ENCODE measurements around the gene MEF2B.
"Not testable (repeated sequence)": the region's sequence is repeated elsewhere in the genome, so short reads cannot be mapped to it uniquely, and the experiment has no call there.

Gene MEF2B

DNA sequence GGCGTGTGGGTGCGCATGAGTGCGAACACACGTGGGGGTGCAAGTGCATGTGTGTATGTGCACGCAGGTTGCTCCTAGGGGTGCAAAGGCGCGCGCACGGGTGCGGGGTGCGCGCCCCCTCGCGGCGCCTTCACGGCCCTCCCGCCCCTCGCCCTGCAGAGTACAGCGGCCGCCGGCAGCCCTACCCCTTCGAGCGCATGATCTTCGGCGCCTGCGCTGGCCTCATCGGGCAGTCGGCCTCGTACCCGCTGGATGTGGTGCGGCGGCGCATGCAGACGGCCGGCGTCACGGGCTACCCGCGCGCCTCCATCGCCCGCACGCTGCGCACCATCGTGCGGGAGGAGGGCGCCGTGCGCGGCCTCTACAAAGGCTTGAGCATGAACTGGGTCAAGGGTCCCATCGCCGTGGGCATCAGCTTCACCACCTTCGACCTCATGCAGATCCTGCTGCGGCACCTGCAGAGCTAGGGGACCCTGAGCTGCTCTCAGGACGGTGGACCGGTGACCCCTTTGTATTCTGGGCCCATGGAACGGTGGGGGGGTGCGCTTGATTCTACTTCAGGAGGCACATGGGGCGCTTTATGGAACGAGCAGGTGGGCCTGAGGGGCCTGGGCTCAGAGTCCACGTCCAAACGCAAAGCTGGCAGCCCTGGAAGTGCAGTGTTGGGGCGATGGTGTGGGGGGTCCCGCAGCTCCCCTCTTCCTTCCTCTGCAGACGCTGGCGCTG is 59.5 kb downstream of the MEF2B start:
- Histone ChIP-seq H3K4me1 (ENCODE audit: control insufficient read depth, insufficient read depth, low read length) (0 out of 2 replicates have a peak, but pooled peaks cover 4% of the 10 kb centered on the region), H3K9me3 (ENCODE audit: control insufficient read depth, insufficient read depth, low read length) (no peaks in the 10 kb centered on the region), H3K27me3 (ENCODE audit: control insufficient read depth, insufficient read depth, low read length) (no peaks in the 10 kb centered on the region; the same call in 1 of the 2 replicates), H3K27ac (ENCODE audit: low read length) (no peak overlapping the region), H3K4me3 (ENCODE audit: low read length) (no peak overlapping the region; the same call in 1 of the 2 replicates), H3K36me3 (ENCODE audit: control insufficient read depth, insufficient read depth, low read length) (no peaks in the 10 kb centered on the region; the same call in 1 of the 2 replicates)
- WGBS (ENCODE audit: insufficient coverage, insufficient read length) = no CpG with 5 or more reads among the region's 66 CpGs
- no peak for DNase-seq (ENCODE audit: low read depth, low spot score)

DNA sequence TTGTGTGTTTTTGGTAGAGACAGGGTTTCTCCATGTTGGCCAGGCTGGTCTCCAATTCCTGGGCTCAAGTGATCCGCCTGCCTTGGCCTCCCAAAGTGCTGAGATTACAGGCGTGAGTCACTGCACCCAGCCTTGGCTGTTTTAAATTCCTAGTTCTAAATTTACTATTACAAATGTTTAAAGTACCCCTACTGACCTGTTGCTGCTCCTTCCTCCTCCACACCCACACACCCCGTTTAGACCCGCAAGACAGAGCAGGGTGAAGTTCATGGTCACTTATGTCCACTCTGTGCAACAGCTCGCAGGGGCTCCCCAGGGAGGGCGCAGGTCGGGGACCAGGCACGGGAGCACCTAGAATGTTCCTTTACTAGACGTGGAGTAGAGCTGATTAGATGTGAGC is 60.5 kb downstream of the MEF2B start:
- Histone ChIP-seq H3K9me3 (ENCODE audit: control insufficient read depth, insufficient read depth, low read length) (no peaks in the 10 kb centered on the region), H3K4me3 (ENCODE audit: low read length) (no peak overlapping the region), H3K27ac (ENCODE audit: low read length) (no peak overlapping the region), H3K4me1 (ENCODE audit: control insufficient read depth, insufficient read depth, low read length) (peaks cover 6% of the 10 kb centered on the region; the same call in 1 of the 2 replicates), H3K36me3 (ENCODE audit: control insufficient read depth, insufficient read depth, low read length) (no peaks in the 10 kb centered on the region; the same call in 1 of the 2 replicates), H3K27me3 (ENCODE audit: control insufficient read depth, insufficient read depth, low read length) (no peaks in the 10 kb centered on the region; the same call in 1 of the 2 replicates)
- DNase-seq (ENCODE audit: low read depth, low spot score) = no peak
- WGBS (ENCODE audit: insufficient coverage, insufficient read length) = no CpG with 5 or more reads among the region's 9 CpGs

DNA sequence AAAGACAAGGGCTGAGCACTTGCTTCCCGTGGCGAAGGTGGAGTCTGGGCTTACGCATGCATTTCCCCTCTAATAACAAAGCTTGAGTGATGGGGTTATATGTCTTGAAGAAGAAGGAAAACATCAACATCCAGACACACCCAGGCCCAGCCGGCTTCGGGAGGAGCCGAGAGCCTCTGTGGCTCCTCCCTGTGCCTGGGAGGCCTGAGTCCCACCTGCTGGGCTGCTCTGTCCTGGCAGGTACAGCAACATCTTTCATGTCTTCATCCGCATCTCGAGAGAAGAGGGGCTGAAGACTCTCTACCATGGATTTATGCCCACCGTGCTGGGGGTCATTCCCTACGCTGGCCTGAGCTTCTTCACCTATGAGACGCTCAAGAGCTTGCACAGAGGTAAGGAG is 62.4 kb downstream of the MEF2B start:
- no peak for DNase-seq (ENCODE audit: low read depth, low spot score)
- Histone ChIP-seq H3K4me1 (ENCODE audit: control insufficient read depth, insufficient read depth, low read length) (peaks cover 4% of the 10 kb centered on the region; the same call in 1 of the 2 replicates), H3K36me3 (ENCODE audit: control insufficient read depth, insufficient read depth, low read length) (no peaks in the 10 kb centered on the region; the same call in 1 of the 2 replicates), H3K27me3 (ENCODE audit: control insufficient read depth, insufficient read depth, low read length) (no peaks in the 10 kb centered on the region; the same call in 1 of the 2 replicates), H3K4me3 (ENCODE audit: low read length) (no peak overlapping the region), H3K9me3 (ENCODE audit: control insufficient read depth, insufficient read depth, low read length) (no peaks in the 10 kb centered on the region), H3K27ac (ENCODE audit: low read length) (no peak overlapping the region)
- no CpG with 5 or more reads among the region's 11 CpGs for WGBS (ENCODE audit: insufficient coverage, insufficient read length)

DNA sequence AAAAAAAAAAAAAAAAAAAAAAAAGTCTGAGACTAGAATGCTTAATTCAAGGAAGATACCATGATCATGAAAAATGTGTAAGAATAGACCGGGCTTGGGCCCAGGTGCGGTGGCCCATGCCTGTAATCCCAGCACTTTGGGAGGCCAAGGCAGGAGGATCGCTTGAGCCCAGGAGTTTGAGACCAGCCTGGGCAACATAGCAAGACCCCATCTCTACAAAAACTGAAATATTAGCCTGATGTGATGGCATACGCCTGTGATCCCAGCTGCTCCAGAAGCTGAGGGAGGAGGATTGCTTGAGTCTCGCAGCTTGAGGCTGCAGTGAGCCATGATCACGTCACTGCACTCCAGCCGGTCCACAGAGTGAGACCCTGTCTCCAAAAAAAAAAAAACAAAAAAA is 63.1 kb downstream of the MEF2B start:
- not testable (repeated sequence) for H3K4me3 ChIP-seq (ENCODE audit: low read length); H3K36me3 ChIP-seq (ENCODE audit: control insufficient read depth, insufficient read depth, low read length); H3K9me3 ChIP-seq (ENCODE audit: control insufficient read depth, insufficient read depth, low read length); H3K27ac ChIP-seq (ENCODE audit: low read length); DNase-seq (ENCODE audit: low read depth, low spot score); H3K27me3 ChIP-seq (ENCODE audit: control insufficient read depth, insufficient read depth, low read length); H3K4me1 ChIP-seq (ENCODE audit: control insufficient read depth, insufficient read depth, low read length)
- WGBS (ENCODE audit: insufficient coverage, insufficient read length) = no CpG with 5 or more reads among the region's 7 CpGs

DNA sequence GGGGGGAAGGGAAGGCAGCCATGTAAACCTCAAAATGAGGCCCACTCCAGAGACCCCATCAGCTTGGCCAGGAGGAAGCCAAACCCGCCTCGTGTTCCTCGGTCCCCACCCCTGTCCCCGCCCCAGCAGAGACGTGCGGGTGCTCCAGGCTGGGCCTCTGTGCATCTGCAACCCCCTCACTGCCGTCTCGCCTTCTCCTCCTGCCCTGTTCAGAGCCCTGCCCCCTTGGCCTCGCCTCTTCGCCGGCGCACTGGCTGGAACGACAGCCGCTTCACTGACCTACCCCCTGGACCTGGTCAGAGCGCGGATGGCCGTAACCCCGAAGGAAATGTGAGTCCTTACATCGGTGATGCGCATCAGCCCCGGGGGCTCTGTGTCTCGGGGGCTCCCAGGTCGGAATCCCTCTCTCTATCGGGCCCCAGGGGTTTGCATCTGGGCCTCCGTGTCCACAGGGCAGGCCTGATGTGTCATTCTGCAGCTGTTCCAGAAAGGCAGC is 64.0 kb downstream of the MEF2B start:
- Histone ChIP-seq H3K9me3 (ENCODE audit: control insufficient read depth, insufficient read depth, low read length) (no peaks in the 10 kb centered on the region), H3K4me1 (ENCODE audit: control insufficient read depth, insufficient read depth, low read length) (peaks cover 3% of the 10 kb centered on the region; the same call in 1 of the 2 replicates), H3K27ac (ENCODE audit: low read length) (no peak overlapping the region), H3K27me3 (ENCODE audit: control insufficient read depth, insufficient read depth, low read length) (no peaks in the 10 kb centered on the region), H3K4me3 (ENCODE audit: low read length) (peak overlapping the region; percentile 9; the same call in 1 of the 2 replicates), H3K36me3 (ENCODE audit: control insufficient read depth, insufficient read depth, low read length) (no peaks in the 10 kb centered on the region)
- WGBS (ENCODE audit: insufficient coverage, insufficient read length) = no CpG with 5 or more reads among the region's 25 CpGs
- no peak for DNase-seq (ENCODE audit: low read depth, low spot score)

DNA sequence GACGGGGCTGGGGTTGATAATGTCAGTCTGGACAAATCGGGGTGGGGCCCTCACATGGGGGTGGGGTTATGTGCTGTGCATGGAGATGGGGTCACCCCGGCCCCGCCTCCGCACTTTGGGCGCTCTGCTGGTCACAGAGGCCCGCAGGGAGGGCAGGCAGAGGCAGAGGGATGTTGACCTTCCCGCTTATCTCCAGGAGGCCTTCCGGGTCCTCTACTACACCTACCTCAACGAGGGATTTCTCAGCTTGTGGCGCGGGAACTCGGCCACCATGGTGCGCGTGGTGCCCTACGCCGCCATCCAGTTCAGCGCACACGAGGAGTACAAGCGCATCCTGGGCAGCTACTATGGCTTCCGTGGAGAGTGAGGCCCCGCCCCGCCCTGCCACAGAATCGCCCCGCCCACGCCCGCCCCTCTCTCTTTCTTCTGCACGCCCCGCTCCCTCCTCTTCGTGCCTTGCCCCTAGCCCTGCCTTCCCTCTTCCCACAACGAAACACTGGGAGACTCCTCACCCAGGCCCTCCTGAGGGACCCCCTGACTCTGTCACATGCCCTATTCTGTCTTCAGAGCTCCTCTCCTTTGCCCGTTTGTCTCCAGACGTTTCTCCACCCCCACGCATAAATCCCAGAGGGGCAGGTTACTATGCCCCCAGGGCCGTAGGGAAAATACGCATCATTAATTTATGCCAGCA is 64.6 kb downstream of the MEF2B start:
- Histone ChIP-seq H3K4me1 (ENCODE audit: control insufficient read depth, insufficient read depth, low read length) (peaks cover 2% of the 10 kb centered on the region; the same call in 1 of the 2 replicates), H3K36me3 (ENCODE audit: control insufficient read depth, insufficient read depth, low read length) (no peaks in the 10 kb centered on the region), H3K4me3 (ENCODE audit: low read length) (peak overlapping the region; percentile 63; the same call in 1 of the 2 replicates), H3K27ac (ENCODE audit: low read length) (no peak overlapping the region), H3K9me3 (ENCODE audit: control insufficient read depth, insufficient read depth, low read length) (no peaks in the 10 kb centered on the region), H3K27me3 (ENCODE audit: control insufficient read depth, insufficient read depth, low read length) (no peaks in the 10 kb centered on the region)
- WGBS (ENCODE audit: insufficient coverage, insufficient read length) = no CpG with 5 or more reads among the region's 36 CpGs
- no peak for DNase-seq (ENCODE audit: low read depth, low spot score)

DNA sequence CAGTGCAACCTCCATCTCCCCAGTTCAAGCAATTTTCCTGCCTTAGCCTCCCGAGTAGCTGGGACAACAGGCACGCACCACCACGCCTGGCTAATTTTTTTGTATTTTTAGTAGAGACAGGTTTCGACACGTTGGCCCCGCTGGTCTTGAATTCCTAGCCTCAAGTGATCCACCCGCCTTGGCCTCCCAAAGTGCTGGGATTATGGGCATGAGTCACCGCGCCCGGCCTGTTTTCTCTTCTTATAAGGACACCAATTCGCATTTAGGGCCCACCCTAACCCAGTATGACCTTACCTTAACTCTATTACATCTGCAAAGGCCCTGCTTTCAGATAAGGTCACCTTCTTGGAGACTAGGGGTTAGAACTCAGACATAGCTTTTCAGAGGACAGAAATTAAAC is 66.9 kb downstream of the MEF2B start:
- no peak for DNase-seq (ENCODE audit: low read depth, low spot score)
- Histone ChIP-seq H3K36me3 (ENCODE audit: control insufficient read depth, insufficient read depth, low read length) (no peaks in the 10 kb centered on the region), H3K4me3 (ENCODE audit: low read length) (no peak overlapping the region), H3K4me1 (ENCODE audit: control insufficient read depth, insufficient read depth, low read length) (peaks cover 2% of the 10 kb centered on the region; the same call in 1 of the 2 replicates), H3K27ac (ENCODE audit: low read length) (no peak overlapping the region), H3K9me3 (ENCODE audit: control insufficient read depth, insufficient read depth, low read length) (no peaks in the 10 kb centered on the region), H3K27me3 (ENCODE audit: control insufficient read depth, insufficient read depth, low read length) (no peaks in the 10 kb centered on the region)
- WGBS (ENCODE audit: insufficient coverage, insufficient read length) = no CpG with 5 or more reads among the region's 11 CpGs

DNA sequence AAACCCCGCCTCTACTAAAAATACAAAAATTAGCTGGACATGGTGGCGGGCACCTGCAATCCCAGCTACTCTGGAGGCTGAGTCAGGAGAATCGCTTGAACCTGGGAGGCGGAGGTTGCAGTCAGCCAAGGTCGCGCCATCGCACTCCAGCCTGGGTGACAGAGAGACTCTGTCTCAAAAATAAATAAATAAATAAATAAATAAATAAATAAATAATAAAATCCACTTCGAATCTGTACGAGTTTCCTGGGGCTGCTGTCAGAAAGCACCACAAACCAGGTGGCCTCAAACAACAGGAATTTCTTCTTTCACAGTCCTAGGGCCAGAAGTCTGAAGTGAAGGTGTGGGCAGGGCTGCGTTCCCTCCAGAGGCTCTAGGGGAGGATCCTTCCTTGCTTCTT is 67.5 kb downstream of the MEF2B start:
- not testable (repeated sequence) for H3K4me3 ChIP-seq (ENCODE audit: low read length); H3K27me3 ChIP-seq (ENCODE audit: control insufficient read depth, insufficient read depth, low read length); H3K4me1 ChIP-seq (ENCODE audit: control insufficient read depth, insufficient read depth, low read length); H3K27ac ChIP-seq (ENCODE audit: low read length); H3K36me3 ChIP-seq (ENCODE audit: control insufficient read depth, insufficient read depth, low read length); H3K9me3 ChIP-seq (ENCODE audit: control insufficient read depth, insufficient read depth, low read length); DNase-seq (ENCODE audit: low read depth, low spot score)
- no CpG with 5 or more reads among the region's 10 CpGs for WGBS (ENCODE audit: insufficient coverage, insufficient read length)

DNA sequence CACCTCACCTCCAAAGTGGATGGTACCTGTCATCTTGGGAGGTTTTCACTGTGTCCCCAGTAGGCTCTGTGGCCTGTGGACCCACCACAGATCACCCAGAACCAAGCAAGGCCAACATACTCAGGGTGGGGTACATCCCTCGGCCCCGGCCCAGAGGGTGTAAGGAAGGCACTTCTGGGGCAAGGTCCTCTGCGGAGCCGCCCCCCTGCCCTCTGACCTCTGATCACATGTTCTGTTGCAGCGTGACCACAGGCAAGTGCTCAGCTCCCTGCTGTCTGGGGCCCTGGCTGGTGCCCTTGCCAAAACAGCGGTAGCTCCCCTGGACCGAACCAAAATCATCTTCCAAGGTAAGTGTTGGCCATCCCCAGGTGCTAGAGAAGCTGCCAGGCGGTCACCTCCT is 68.5 kb downstream of the MEF2B start:
- Histone ChIP-seq H3K27ac (ENCODE audit: low read length) (no peak overlapping the region), H3K9me3 (ENCODE audit: control insufficient read depth, insufficient read depth, low read length) (no peaks in the 10 kb centered on the region), H3K36me3 (ENCODE audit: control insufficient read depth, insufficient read depth, low read length) (no peaks in the 10 kb centered on the region), H3K4me1 (ENCODE audit: control insufficient read depth, insufficient read depth, low read length) (peaks cover 2% of the 10 kb centered on the region; the same call in 1 of the 2 replicates), H3K27me3 (ENCODE audit: control insufficient read depth, insufficient read depth, low read length) (no peaks in the 10 kb centered on the region), H3K4me3 (ENCODE audit: low read length) (no peak overlapping the region)
- no peak for DNase-seq (ENCODE audit: low read depth, low spot score)
- WGBS (ENCODE audit: insufficient coverage, insufficient read length) = no CpG with 5 or more reads among the region's 8 CpGs

DNA sequence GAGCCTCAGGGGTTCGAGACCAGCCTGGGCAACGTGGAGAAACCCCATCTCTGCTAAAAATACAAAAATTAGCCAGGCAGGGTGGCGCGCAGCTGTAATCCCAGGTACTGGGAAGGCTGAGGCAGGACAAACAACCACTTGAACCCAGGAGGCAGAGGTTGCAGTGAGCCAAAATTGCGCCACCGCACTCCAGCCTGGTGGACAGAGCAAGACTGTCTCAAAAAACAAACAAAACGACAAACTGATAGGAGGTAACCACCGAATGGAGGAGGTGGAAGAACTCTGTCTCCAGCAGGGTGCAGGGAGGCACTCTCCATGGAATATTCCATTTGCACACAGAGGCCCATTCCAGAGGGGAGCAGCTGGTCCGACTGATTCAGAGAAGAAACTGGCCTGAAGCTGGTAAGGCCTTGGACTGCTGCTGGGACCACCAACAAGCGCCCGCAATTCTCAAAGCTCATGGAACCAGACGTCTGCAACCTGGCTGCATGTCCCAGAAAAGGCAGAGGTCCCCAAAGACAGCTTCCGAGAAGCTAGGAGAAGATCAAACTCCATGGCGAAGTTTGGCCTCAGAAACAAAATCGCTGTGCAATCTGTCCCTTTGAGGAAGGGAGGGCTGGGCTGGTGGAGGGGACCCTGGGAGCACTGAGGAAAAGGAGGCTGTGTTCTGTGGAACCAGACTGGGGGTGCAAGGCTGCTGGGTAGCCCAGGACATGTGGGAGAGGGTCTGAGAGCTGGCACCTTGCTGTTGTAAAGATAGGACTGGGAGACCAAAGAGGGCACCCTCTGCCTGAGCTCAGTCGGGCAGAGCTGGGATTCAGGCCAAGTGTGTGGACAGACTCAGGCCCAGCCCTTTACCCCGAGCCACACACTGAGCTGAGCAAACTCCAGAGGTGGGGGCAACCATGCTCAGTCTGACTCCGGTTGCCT is 71.1 kb downstream of the MEF2B start:
- no peaks in the 10 kb centered on the region for H3K4me1 ChIP-seq (ENCODE audit: control insufficient read depth, insufficient read depth, low read length)
- no peak overlapping the region for H3K27ac ChIP-seq (ENCODE audit: low read length)
- no CpG with 5 or more reads among the region's 18 CpGs for WGBS (ENCODE audit: insufficient coverage, insufficient read length)
- H3K27me3 ChIP-seq (ENCODE audit: control insufficient read depth, insufficient read depth, low read length) = no peaks in the 10 kb centered on the region
- no peak for DNase-seq (ENCODE audit: low read depth, low spot score)
- no peaks in the 10 kb centered on the region for H3K9me3 ChIP-seq (ENCODE audit: control insufficient read depth, insufficient read depth, low read length)
- no peak overlapping the region for H3K4me3 ChIP-seq (ENCODE audit: low read length)
- H3K36me3 ChIP-seq (ENCODE audit: control insufficient read depth, insufficient read depth, low read length) = no peaks in the 10 kb centered on the region
